Gastrocnemius medialis (tissue), 4 donors: ENCODE results near the gene PCSK6. TPM values are rescaled to one million over a fixed set of nuclear protein-coding genes. Genes with fewer than 3 reads are reported as not detected.

ENCODE experiments used
- ATAC-seq, 2 donors: fragments of 150-250 bp; one replicate each; pipeline ENCODE4 v1.9.1; 2016
- DNase-seq, 2 donors: peaks; one replicate each; pipeline ENCODE4 v3.0.0-alpha.2; 2019
- H3K27ac ChIP-seq, 4 donors: fragments of 200-600 bp; sonication (generic); 1 replicate in 1 of 4; 2 replicates in 3 of 4; pipeline ENCODE4 v1.5.1; 2016 to 2018; ENCODE audit warnings: mild to moderate bottlenecking in 2 of 4, moderate library complexity in 1 of 4
- H3K27me3 ChIP-seq, 3 donors: fragments of 200-600 bp; sonication (generic) in 2 of 3; 1 replicate in 1 of 3; 2 replicates in 2 of 3; pipeline versions ENCODE4 v1.5.1 to v1.6.0; 2016 to 2019; ENCODE audit warnings: mild to moderate bottlenecking in 1 of 3, moderate library complexity in 1 of 3
- H3K36me3 ChIP-seq, 2 donors: fragments of 200-600 bp; sonication (generic) in 1 of 2; one replicate each; pipeline ENCODE4 v1.5.1; 2017 to 2018
- H3K4me1 ChIP-seq, 2 donors: fragments of 200-600 bp; sonication (generic) in 1 of 2; one replicate each; pipeline ENCODE4 v1.5.1; 2016 to 2017; ENCODE audit warnings: mild to moderate bottlenecking in 2 of 2
- H3K4me3 ChIP-seq, 4 donors: fragments of 200-600 bp; sonication (generic) in 3 of 4; 1 replicate in 1 of 4; 2 replicates in 3 of 4; pipeline ENCODE4 v1.5.1; 2016 to 2019; ENCODE audit warnings: mild to moderate bottlenecking in 2 of 4
- H3K9me3 ChIP-seq, 3 donors: fragments of 200-600 bp; sonication (generic) in 2 of 3; 1 replicate in 1 of 3; 2 replicates in 2 of 3; pipeline ENCODE4 v1.5.1; 2016 to 2019
- CTCF ChIP-seq, 5 experiments: fragments of 450-650 bp in 3 of 5; fragments of 200-600 bp in 2 of 5; sonication (generic) in 2 of 5; IDR thresholded peaks in 4 of 5; conservative IDR thresholded peaks in 1 of 5; 1 replicate in 4 of 5; 2 replicates in 1 of 5; pipeline ENCODE4 v1.5.1; 2016 to 2019; ENCODE audit warnings: antibody characterized with exemption in 5 of 5, mild to moderate bottlenecking in 3 of 5, moderate library complexity in 3 of 5
- POLR2A ChIP-seq, 2 donors: fragments of 450-650 bp; IDR thresholded peaks; one replicate each; pipeline ENCODE4 v1.6.1; 2017; ENCODE audit warnings: antibody characterized with exemption in 2 of 2, mild to moderate bottlenecking in 2 of 2, moderate library complexity in 2 of 2
- in situ Hi-C, 4 donors: fragments of 200-750 bp; cut with MboI; loops; one replicate each; pipeline versions ENCODE4 v1.15.0 to v1.8.0; 2017; ENCODE audit warnings: low sequenced_read_pairs in 4 of 4
- intact Hi-C: fragments of 100-400 bp; cut with DNase I; formaldehyde crosslinking; loops from one replicate; pipeline ENCODE4 v1.15.1; 2023; ENCODE audit warnings: low total_unique reads
- total RNA-seq, 4 donors: library from RNA; depleted of rRNA; stranded (reverse); fragments of >200 nt; gene quantifications; one replicate each; pipeline versions ENCODE4 v1.1.0 to v1.2.3, GENCODE V29; 2016

Gene PCSK6
- total RNA-seq, 4 donors from 2014 or later, result 12.8 to 46.0 (median 23.6) TPM

GRCh38 chr15:101503296-101503599 is 13.7 kb upstream of the PCSK6 start:
- no peak for DNase-seq
- intact Hi-C loops, result loop anchor here (5.0 kb wide), 2 partner anchors 149 to 206 kb away; partner anchors contain the start of genes SNRPA1 and TM2D3
- TF ChIP-seq POLR2A (IDR thresholded peaks at IDR 0.05) (no peak), CTCF (IDR thresholded peaks at IDR 0.05 in 4 of 5, conservative IDR thresholded peaks at IDR 0.05 in 1 of 5) (no peak)

DNA sequence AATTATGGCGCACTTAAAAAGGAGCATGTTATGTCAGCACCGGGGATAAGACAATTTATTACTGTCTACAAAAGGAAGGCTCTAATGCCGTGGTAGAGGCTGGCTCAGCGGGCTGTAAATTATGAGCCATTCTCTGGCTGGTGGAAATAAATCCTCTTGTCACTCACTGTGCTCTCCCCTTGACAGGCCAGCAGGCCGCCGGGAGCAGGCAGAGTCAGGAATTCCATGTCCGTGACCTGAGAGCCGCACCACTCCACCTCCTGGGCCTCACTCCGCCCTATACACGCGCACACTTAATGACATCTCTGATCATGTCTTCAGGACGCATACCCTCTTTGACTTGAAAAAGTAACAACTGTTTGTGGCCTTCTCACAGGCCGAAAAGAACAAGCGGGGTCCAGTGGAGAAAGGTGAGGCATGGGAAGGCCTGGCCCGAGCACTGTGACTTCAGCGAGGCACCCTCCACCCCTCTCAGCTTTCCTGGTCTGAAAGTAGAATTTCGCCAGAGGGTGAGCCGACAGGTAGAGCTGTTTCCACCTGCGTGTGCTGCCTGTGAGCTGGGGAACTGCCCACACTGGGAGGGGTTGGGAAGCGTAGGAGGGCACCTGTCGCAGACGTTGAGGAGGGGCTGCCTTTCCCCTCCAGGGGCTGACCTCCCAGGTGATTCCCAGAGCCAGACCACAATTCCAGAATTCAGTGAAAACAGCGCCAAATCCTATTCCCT is 13.2 kb upstream of the PCSK6 start:
- TF ChIP-seq CTCF (IDR thresholded peaks at IDR 0.05 in 4 of 5, conservative IDR thresholded peaks at IDR 0.05 in 1 of 5) (no peak), POLR2A (IDR thresholded peaks at IDR 0.05) (no peak)
- DNase-seq (no peak), ATAC-seq (peak in 1 of 2 donors; percentile 25)
- intact Hi-C loops, result loop anchor here (5.0 kb wide), 2 partner anchors 150 to 205 kb away; partner anchors contain the start of genes SNRPA1 and TM2D3
- Histone ChIP-seq H3K9me3 (no peaks in the 10 kb centered on the region), H3K27me3 (no peaks in the 10 kb centered on the region), H3K27ac (peak overlapping the region in 3 of 4 donors; percentile 56 to 95 (median 88)), H3K36me3 (no peaks in the 10 kb centered on the region), H3K4me1 (peaks cover 31 to 35% of the 10 kb centered on the region in 2 donors), H3K4me3 (no peak overlapping the region)
- in situ Hi-C loops, result no loop called here

More at GRCh38 chr15:101503296-101503599, 13.7 kb upstream of the PCSK6 start:
- Histone ChIP-seq H3K4me3 (no peak overlapping the region), H3K27me3 (no peaks in the 10 kb centered on the region), H3K36me3 (no peaks in the 10 kb centered on the region), H3K9me3 (no peaks in the 10 kb centered on the region), H3K4me1 (peaks cover 31 to 35% of the 10 kb centered on the region in 2 donors), H3K27ac (no peak overlapping the region)
- ATAC-seq, result no peak
- in situ Hi-C loops, result no loop called here

DNA sequence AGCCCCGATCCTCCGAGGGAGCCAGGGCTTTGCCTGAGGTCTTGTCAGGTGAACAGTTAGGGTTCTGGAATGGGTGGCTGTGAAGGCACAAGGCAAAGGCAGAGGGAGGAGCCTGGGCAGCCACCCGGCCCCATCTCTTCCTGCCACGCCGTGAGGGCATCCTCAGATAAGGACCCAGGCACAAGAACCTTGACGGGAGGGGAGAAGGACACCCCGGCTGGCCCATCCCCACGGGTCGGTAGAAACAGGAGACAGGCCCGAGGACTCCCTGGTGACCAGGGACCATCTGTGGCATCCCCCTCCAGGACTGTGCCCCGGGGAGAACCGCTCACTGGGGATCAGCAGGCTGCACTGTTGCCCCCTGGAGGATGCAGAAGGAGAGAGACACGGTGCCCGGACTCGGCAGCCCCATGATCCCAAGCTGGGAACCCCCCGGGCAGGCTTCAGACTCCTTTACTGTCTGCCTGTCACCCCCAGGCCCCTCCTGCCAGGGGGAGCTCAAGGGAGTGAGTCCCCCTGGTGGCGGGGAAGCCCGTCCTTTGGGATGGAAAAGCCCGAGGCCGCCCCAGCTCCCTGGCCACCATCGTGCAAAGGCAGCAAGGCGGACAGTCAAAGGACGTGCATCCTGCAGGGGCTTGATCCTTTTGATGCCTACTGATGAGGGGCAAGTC is 12.3 kb upstream of the PCSK6 start:
- DNase-seq, result peak in 1 of 2 donors; percentile 52
- H3K4me3 ChIP-seq, result no peak overlapping the region
- H3K27ac ChIP-seq, result peak overlapping the region; percentile 56 to 95 (median 90)
- intact Hi-C loops (loop anchor here (2.0 to 5.0 kb wide), 5 partner anchors 55 to 205 kb away; partner anchors contain the start of genes SNRPA1 and TM2D3), in situ Hi-C loops (no loop called here)
- peaks cover 31 to 35% of the 10 kb centered on the region in 2 donors for H3K4me1 ChIP-seq
- no peaks in the 10 kb centered on the region for H3K27me3 ChIP-seq
- no peaks in the 10 kb centered on the region for H3K9me3 ChIP-seq
- no peaks in the 10 kb centered on the region for H3K36me3 ChIP-seq
- ATAC-seq, result no peak
- no peak for TF ChIP-seq POLR2A (IDR thresholded peaks at IDR 0.05)
- peak in 3 of 5 experiments; percentile 38 to 59 (median 56) for TF ChIP-seq CTCF (IDR thresholded peaks at IDR 0.05 in 4 of 5, conservative IDR thresholded peaks at IDR 0.05 in 1 of 5)

DNA sequence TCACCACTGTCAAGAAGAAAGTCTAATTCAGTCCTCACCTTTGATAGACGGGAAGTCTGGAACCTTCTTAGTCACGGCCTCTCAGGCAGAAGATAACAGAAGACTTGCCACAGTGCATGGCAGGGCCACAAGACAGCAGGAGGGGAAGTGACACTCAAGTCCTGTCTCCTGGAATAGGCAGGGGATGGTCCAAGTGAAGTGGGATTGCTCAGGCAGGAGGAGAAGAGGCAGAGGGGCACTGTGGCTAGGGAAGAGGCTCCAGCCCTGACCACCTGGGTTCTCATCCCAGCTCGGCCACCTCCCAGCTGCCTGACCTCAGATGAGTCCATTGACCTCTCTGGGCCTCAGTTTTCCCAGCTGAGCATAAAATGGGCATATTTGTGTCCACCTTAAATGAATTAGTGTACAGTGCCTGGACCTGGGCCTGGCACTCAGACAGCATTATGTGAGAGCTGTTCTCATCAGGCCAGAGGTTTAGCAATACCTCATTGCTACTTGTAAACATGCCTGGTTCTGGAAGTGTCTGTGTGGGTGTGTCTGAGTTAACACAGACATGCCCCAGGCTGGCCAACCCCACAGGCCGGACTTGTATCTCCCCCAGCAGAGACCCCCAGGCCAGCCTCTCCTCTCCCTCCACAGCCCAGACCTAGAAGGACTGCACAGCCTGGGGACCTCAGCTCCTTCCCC is 11.5 kb upstream of the PCSK6 start:
- in situ Hi-C loops (no loop called here), intact Hi-C loops (loop anchor here (1.0 to 5.0 kb wide), 6 partner anchors 46 to 204 kb away; partner anchors contain the start of genes SNRPA1 and TM2D3)
- ATAC-seq, result peak; percentile 11 to 55
- H3K27ac ChIP-seq, result peak overlapping the region; percentile 88 to 95 (median 90)
- H3K9me3 ChIP-seq, result no peaks in the 10 kb centered on the region
- no peaks in the 10 kb centered on the region for H3K36me3 ChIP-seq
- TF ChIP-seq POLR2A (IDR thresholded peaks at IDR 0.05) (no peak), CTCF (IDR thresholded peaks at IDR 0.05 in 4 of 5, conservative IDR thresholded peaks at IDR 0.05 in 1 of 5) (no peak)
- no peak overlapping the region for H3K4me3 ChIP-seq
- H3K27me3 ChIP-seq, result peaks cover 0 to 2% (median 0%) of the 10 kb centered on the region in 3 donors
- peak in 1 of 2 donors; percentile 52 for DNase-seq
- peaks cover 31 to 35% of the 10 kb centered on the region in 2 donors for H3K4me1 ChIP-seq
